Fibroblast of skin of back (primary cell): ENCODE data around the gene RIOK3.

Source experiments
- DNase-seq: peaks from one replicate; pipeline ENCODE4 v3.0.0-alpha.2; 2013

The RIOK3 gene

DNA sequence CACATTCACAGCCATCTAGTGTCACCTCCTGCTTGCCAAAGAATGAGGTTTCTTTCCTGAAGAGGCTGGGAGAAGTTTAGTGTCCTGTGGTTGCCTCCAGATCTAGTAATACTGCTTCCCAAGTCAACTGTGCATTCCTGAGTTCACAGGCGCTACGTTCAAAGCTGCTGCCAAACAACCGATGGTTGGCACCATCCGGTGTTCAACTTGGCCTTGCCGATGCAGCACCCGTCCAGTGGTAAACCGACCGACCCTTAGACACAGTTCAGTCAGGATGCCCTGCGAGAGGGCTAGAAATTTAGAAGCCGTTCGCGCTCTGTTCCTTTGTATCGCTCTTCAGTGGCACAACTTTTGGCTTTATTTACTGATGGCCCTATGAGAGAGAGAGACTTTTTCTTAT, 78.8 kb downstream of the RIOK3 start:
- DNase-seq = no peak
